CD4-positive, alpha-beta T cell treated with Interleukin-15 for 4 hours (primary cell): ENCODE data around the gene GALT.
A peak's percentile ranks its signal among the peaks of the same experiment; 100 is the strongest.

Experiments
- DNase-seq: peaks from one replicate; pipeline ENCODE4 v3.0.0-alpha.2; 2020; ENCODE audit warnings: low spot score

Gene GALT

DNA sequence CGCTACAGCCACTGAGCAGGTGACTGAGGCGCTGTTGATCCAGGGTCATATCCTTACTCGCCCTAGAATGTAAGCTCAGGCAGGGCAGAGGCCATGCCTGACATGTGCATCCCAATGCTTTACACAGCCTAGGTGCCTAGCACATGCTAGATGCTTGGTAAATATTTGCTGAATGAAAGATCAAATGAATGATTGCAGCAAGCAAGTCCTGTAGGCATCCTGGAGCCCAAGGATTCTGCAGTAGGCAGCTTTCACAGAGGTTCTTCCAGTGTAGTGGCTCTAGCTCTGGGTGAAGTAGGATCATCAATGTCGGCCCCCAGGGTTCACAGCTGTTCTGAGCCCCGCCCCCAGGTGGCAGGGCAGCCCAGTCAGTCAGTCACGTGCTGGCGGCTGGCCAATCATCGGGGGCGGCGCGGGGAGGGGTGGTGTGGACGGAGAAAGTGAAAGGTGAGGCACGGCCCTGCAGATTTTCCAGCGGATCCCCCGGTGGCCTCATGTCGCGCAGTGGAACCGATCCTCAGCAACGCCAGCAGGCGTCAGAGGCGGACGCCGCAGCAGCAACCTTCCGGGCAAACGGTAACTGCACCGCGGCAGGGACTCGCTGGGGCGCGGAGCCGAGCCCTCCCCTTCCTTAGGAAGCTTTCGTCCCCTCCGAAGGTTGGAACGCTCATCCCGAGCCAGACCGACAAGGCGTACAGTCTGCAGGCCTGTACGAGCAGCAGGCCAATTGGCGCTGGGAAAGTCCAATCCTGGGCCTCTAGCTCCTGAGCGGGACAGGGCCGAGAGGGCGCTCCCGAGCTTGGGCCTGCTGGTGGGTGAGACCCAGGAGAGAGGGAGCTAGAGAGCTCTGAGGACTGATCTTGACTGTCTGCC is at the start of gene GALT:
TSS of gene GALT (plus strand) at position 465 of the 873 bp plus-strand sequence. CDS start at position 495, 30 bp downstream.
- peak; percentile 97 for DNase-seq

DNA sequence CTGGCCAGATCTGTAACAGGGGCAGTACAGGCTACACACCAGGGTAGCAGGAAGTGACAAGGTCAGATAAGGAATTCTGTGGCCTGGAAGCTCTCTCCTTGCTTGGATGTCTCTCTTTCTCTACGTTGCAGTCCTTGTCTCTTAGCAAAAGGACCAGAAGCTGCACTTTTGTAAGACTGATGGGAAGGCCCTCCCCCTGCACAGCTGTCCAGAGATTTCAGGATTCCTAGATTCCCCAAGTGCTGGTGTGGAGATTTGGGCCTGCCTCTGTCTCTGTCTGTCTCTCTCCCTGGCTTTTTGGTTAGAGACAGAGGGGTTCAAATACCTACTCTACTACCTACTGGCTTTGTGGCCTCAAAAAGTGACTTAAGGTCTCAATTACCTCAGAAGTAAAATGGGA is 46.9 kb upstream of the GALT start:
- DNase-seq, result no peak

- DNase-seq, result no peak
These were observed 45.6 kb upstream of the GALT start for GRCh38 chr9:34600908-34601307.

DNA sequence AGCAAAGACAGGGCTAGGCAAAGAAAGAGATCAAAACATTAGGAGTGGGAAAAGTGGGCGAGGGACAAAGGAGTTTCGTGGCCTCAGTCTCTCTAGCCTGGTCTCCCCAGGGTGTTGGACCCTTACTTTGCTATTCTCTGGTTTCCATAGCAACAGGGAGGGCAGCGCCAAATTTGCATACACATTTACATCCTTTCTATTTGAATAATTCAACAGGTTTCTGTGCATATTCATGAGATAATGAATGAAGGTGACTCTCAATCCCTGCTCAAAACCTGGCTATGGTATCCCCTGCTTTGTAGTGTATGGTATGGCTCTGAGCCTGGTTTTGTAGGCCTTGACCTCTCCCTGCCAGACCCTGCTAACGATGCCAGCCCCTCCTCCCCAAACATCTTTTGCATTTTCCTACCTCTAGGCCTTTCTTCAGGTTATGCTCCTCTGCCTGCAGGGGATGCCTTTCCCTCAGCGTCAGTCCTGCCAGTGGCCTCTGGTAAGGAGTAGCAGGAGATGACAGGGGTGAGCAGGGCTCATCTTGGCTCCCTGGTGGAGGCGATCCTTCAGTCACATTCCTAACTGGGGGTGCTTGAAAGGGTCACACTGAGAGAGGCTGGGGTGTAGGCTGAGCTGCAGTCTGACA is 44.4 kb upstream of the GALT start:
- DNase-seq, result no peak

DNA sequence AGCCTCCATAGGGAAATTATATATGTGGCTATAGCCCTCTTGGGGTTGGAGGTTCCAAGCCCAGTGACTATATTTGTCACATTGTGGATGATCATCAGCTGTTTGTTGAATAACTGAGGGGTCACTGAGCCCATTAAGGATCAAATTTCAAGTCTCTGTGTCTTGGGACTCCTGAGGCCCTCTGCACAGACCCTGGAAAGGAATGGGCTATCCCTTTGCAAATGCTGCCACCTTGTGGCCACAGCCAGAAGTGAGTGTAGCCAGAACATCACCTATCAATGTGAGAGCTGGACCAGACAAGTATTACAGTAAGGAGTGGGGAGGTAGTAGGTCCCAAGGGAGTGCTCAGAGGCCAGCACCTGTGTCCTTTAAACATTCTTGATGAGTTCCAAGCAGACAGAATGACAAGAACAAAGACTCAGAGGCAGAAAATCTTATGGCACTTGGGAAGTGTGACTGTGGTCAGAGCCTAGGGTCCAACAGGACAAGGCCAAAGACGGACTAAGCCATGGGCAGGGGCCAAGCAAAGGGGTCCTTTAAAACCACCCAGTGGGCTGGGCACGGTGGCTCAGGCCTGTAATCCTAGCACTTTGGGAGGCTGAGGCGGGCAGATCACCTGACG is 42.8 kb upstream of the GALT start:
- DNase-seq, result peak; percentile 84

DNA sequence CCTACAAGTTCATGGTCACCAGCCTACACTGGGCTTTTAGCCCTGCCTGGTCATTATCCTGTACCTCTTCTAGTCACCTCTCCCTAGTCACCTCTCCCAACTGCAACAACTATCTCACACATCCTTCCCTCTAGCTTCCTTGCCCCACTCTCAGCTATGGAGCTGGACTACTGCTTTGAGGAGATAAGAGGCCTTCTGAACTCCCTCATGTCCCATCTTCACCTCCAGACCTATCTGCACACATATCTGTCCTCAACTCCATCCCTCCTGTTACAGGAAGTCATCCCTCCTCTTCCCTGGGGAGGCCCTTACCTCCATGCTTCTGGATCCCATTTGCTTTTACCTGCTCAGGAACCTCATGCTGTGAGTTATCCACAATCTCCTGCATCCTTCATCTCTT is 40.3 kb upstream of the GALT start:
- DNase-seq, result no peak

DNA sequence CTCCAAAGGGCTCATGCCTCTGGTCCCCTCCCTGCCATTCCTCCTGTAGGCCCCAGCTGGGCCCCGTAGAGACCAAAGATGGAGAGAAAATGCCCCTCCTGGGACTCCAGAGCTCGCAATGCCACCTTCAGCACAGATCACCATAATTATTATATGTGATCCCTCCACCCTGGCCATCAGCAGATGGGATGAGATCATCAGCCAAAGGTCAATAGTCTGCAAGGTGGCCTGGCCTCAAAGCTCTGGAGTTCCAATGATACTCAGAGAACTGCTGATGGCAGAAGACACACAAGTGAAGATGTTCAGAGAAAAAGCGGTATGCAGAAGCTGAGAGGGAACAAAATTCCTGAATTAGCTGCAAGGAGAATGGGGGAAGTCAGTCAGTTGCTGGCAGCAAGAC is 39.6 kb upstream of the GALT start:
- DNase-seq, result no peak

GRCh38 chr9:34607331-34607730 is 39.1 kb upstream of the GALT start:
- DNase-seq, result no peak

- DNase-seq, result no peak
These were observed 35.9 kb upstream of the GALT start for GRCh38 chr9:34610434-34611206.

GRCh38 chr9:34611251-34611810 is 35.1 kb upstream of the GALT start:
- no peak for DNase-seq

DNA sequence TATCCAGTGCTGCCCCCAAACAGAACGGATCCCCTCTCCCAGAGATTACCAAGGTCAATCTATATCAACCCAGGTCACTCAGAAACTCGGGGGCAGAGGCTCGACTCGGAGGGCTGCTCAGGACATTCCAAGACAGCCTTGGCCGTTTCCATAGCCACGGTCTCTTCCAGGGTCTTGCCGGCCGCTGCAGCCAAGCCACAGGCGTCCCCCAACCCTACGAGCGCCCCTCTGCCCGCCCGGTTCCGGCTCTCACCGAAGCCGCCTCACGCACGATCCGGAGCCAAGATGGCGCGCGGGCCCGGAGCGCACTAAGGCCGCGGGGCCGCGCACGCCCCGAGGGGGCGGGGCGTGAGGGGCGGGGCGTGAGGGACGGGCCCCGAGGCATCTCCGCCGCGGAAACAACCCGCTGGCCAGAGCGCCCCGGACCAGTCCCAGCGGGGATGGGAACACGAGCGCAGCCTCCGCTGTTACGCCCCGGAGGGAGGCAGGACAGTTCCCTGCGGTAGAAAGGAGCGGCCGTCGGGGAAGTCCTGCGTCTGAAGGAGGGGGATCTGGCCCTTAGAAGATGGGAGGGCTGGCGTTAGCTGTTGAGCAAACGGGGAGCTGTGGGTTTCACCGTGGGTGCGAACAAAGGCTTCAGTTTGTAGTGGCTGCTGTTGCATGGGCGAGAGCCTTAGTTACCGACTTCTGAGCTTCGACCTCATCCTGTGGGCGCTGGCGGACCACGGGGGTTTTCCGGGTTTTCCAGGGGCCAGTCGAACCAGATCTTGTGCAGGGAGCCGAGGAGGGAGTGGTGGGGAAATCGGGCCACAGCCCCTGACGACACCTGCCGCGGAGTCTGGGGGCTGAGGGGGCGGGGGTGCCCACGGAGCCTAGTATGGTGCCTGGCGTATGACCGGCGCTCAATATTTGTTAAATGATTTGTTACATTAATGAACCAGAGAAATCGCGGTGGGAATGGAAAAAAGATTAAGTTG is 34.4 kb upstream of the GALT start, which contains the start of gene RPP25L:
TSS of gene RPP25L (minus strand) at position 287 of the 977 bp plus-strand sequence. CDS start 801 bp downstream, outside the sequence.
- peak; percentile 82 for DNase-seq

GRCh38 chr9:34612788-34613390 is 33.6 kb upstream of the GALT start:
- DNase-seq, result peak; percentile 73

DNA sequence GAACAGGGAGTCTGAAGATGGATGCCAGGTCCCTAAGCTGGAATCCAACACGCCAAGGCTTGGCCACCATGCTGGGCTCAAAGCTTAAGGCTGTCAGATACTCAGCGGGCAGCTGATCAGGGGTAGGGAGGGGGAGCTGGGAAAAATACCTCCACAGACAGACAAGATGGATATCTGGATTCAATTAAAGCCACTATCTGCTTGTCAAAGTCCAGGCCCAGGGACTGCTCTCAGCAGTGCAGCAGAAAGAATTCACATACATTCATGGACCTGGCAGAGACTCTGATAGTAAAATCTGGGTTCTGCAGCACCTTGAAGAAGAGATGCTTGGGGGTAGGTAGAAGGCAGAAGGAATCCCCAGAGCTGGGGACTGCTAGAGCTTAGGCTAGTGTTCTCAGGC is 31.3 kb upstream of the GALT start:
- no peak for DNase-seq

DNA sequence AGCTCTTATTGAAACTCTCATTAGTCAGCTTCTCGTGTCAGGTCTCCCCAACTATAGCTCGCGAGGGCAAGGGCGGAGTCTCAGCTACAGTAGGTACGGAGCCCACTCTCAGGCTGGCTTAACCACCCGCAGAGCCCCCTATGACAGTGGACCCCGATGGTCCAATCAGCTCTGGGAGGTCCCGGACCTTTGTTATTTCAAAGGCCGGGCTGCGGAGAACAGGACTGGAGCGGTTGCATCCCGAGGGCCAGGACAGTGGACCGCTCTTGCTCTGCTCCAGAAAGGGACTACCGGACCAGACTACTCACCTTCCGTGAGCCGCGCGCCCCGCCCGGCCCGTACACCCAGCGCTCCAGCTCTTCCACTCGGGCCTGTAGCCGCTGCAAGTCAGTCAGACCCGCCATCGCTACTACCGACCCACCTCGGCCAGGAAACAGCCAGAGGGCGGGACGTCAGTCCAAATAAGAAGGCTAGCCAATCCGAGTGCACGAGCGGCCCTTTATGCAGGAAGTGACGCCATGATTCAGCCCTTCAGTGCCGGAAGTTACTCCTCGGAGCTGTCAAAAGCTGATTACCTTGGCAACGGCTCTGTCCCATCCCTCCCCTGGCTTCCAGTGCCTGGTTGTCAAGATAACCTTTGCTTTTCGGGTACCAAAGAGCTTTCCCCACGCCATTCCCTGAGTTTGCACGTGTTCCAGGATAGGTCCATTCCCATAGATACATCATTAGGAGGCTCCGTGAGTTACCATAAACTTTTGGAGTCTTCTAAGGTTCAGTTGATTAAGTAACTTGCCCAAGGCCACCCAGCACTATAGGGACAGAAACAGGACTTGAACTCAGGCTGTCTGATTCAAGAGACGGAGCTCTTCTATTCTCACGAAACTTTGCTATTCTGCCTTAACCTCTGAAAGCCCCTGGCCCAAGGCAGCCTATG is 26.1 kb upstream of the GALT start, which contains the start of gene DCTN3:
TSS of gene DCTN3 (minus strand) at position 435 of the 934 bp plus-strand sequence. CDS start at position 404, 31 bp downstream.
- DNase-seq, result peak; percentile 93

DNA sequence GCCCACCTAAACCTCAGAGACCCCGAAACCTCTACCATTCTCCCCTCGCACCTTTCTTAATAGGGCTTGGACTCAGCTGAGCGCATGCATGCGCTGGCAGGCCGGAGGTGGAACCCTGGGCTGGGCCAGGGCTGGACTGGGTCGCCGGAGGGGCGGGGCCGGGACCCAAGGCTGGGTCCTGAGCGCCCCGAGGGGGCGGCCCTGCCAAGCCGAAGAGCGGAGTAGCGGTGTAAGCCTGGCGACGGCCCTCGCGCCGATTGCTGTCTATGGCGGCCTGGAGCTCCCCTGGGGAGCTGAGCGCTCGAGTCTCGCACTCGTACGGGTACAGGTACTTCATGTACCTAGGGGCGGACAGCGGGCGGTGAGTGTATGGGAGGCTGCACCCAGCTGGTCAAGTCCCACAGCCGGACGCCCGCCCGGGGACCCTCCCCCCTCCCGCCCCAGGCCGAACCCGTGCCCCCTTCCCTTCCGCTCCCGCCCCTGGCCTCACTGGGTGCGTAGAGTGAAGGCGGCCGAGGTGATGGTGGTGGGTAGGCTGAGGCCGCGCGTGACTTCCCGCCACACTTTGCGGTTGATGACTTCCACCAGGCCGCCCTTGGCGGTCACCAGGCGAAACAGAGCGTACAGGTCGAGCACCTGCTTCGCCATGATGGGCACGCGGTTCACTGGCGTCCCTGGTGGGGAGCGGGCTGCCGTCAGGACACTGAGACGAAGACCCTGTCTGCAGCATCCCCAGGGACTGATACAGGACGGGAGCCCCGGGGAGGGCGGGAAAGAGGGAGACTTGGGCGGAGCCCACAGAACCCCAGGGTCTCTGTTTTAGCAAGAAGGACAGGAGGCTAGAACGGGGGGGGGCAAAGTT is 22.9 kb upstream of the GALT start:
- no peak for DNase-seq

DNA sequence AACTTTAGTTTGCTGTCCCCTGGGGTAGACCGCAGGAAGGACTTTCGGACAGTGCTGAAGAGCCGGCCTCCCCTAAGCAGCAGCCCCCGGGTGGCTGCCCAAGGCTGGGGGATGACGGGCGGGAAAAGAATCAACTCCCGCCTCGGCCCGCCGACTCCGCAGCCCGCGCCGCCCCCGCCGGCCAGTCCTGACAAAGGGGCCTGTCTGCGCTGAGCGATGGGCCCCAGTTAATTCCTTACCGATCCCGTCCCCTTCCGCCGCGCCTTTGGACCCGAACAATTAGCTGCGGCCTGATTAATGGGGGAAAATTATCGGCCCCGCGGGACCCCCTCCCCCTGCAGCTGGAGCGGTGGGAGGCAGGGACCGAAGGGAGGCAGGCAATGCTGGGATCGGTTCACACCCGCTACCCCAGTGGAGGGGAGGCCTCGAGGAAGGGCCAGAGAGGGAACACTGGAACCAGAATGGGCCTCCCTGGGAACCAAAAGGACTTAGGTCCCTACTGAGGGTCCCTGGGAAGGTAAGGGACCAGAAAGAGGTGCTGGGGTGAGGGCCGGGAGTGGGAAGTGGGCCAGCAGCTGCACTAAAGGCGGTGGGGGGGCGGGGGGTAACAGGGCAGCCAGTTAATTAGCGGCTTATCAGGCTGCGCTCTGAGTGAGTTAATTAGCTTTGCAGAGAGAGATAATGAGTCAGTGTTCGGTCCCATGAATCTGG is 21.8 kb upstream of the GALT start:
- no peak for DNase-seq

DNA sequence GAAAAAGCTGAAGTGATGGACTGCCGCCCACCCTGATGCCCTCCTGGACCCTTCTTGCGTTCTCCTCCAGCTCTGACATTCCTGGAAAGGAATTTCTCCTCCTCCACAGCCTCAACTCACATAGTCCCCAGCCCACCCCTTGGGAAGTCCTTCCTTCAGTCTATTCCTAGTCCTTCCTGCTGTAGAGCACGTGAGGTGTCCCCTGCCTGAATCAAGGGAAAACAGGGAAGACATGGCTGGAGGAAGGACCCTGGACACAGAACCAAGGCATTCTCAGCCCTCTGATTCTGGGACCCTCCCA is 21.3 kb upstream of the GALT start:
- DNase-seq, result no peak
